Spleen (tissue), 11 donors: ENCODE data around the gene SPINK2. TPM values are rescaled to one million over a fixed set of nuclear protein-coding genes. Genes with fewer than 3 reads are reported as not detected.

Experiments used
- DNase-seq: peaks from one replicate; pipeline ENCODE4 v3.0.0-alpha.2; 2020
- H3K27ac ChIP-seq, 8 donors: fragments of 200-600 bp; sonication (generic) in 7 of 8; 1 replicate in 4 of 8; 2 replicates in 4 of 8; pipeline versions ENCODE4 v1.5.0 to v1.8.0; 2016 to 2021; ENCODE audit warnings: inconsistent platforms in 4 of 8, mild to moderate bottlenecking in 4 of 8, moderate library complexity in 1 of 8
- H3K27me3 ChIP-seq, 7 donors: fragments of 200-600 bp; sonication (generic) in 6 of 7; replicated peaks in 1 of 7; 1 replicate in 4 of 7; 2 replicates in 3 of 7; pipeline versions ENCODE4 v1.5.0 to v1.8.0; 2016 to 2021; ENCODE audit warnings: inconsistent platforms in 3 of 7, mild to moderate bottlenecking in 1 of 7
- H3K36me3 ChIP-seq, 6 donors: fragments of 200-600 bp; sonication (generic) in 5 of 6; 1 replicate in 4 of 6; 2 replicates in 2 of 6; pipeline versions ENCODE4 v1.5.0 to v1.8.0; 2016 to 2021; ENCODE audit warnings: inconsistent platforms in 2 of 6
- H3K4me1 ChIP-seq, 6 donors: fragments of 200-600 bp; sonication (generic) in 5 of 6; 1 replicate in 3 of 6; 2 replicates in 3 of 6; pipeline versions ENCODE4 v1.5.0 to v1.8.0; 2016 to 2021; ENCODE audit warnings: inconsistent platforms in 3 of 6
- H3K4me3 ChIP-seq, 8 donors: fragments of 200-600 bp; sonication (generic) in 7 of 8; 1 replicate in 4 of 8; 2 replicates in 4 of 8; pipeline versions ENCODE4 v1.5.0 to v1.8.0; 2016 to 2021; ENCODE audit warnings: inconsistent platforms in 4 of 8, mild to moderate bottlenecking in 4 of 8, moderate library complexity in 2 of 8
- H3K9me3 ChIP-seq, 8 donors: fragments of 200-600 bp; sonication (generic) in 7 of 8; 1 replicate in 4 of 8; 2 replicates in 4 of 8; pipeline versions ENCODE4 v1.5.0 to v1.8.0; 2016 to 2021; ENCODE audit warnings: inconsistent platforms in 4 of 8
- POLR2A ChIP-seq, 3 donors: fragments of 450-650 bp; IDR thresholded peaks; one replicate each; pipeline ENCODE4 v1.5.1; 2017; ENCODE audit warnings: antibody characterized with exemption in 3 of 3, mild to moderate bottlenecking in 1 of 3
- POLR2AphosphoS5 ChIP-seq, 3 donors: sonication (generic); formaldehyde crosslinking; IDR thresholded peaks; one replicate each; pipeline ENCODE4 v1.5.1; 2017; ENCODE audit warnings: antibody characterized with exemption in 3 of 3
- WGBS, 5 donors: extraction: QIAGEN DNeasy Blood & Tissue Kit in 3 of 5; methylation state at CpG; one replicate each; pipeline versions ENCODE4 v1.1.5 to v1.1.7; 2013 to 2018; 5-methylcytosine and 5-hydroxymethylcytosine counted together
- intact Hi-C: fragments of 100-400 bp; cut with DNase I; formaldehyde crosslinking; loops from one replicate; pipeline ENCODE4 v1.15.0; 2023; ENCODE audit warnings: low total_unique reads
- polyA plus RNA-seq, 3 donors: library from polyadenylated mRNA; stranded (reverse); fragments of 200-250 nt; gene quantifications; one replicate each; pipeline ENCODE4 v1.2.1, GENCODE V29; 2013
- small RNA-seq, 4 donors: library from RNA; depleted of rRNA; stranded (forward); fragments of <200 nt; gene quantifications; one replicate each; pipeline ENCODE3, GENCODE V24; 2016
- total RNA-seq, 7 donors: library from RNA; depleted of rRNA in 3 of 7; stranded (reverse); fragments of >200 nt in 3 of 7; fragmentation: NEBNext Ultra II Directional in 4 of 7; extraction: Animal tissue kit (Norgen Biotek cat#: 25700) in 4 of 7; gene quantifications; one replicate each; pipeline versions ENCODE4 v1.1.0 to v1.2.1, GENCODE V29; 2016 to 2021
- TF ChIP-seq, protein P1 (sequence below), 11 experiments: fragments of 200-600 bp in 7 of 11; fragments of 450-650 bp in 4 of 11; sonication (generic) in 4 of 11; IDR thresholded peaks in 8 of 11; conservative IDR thresholded peaks in 3 of 11; 1 replicate in 7 of 11; 2 replicates in 4 of 11; pipeline versions ENCODE4 v1.4.0 to v1.8.0; 2016 to 2021; ENCODE audit warnings: antibody characterized with exemption in 11 of 11, inconsistent platforms in 4 of 11, mild to moderate bottlenecking in 1 of 11
- donor health status: healthy with polysubstance abuse.
- donor health status: DM: no; HTN: no; CAD: no; lungs with moderate emphysema.
- donor health status: DM: no; HTN: no; CAD: no.
- donor health status: Bipolar disorder and iron deficiency.
- donor health status: healthy.
- donor health status: DM: no; HTN: no; CAD: no.
- donor health status: DM: yes; HTN: yes; CAD: no.

SPINK2 gene
- total and polyA plus RNA-seq, 10 donors = 0.88 to 8.2 (median 1.5) TPM; not detected in 2

DNA sequence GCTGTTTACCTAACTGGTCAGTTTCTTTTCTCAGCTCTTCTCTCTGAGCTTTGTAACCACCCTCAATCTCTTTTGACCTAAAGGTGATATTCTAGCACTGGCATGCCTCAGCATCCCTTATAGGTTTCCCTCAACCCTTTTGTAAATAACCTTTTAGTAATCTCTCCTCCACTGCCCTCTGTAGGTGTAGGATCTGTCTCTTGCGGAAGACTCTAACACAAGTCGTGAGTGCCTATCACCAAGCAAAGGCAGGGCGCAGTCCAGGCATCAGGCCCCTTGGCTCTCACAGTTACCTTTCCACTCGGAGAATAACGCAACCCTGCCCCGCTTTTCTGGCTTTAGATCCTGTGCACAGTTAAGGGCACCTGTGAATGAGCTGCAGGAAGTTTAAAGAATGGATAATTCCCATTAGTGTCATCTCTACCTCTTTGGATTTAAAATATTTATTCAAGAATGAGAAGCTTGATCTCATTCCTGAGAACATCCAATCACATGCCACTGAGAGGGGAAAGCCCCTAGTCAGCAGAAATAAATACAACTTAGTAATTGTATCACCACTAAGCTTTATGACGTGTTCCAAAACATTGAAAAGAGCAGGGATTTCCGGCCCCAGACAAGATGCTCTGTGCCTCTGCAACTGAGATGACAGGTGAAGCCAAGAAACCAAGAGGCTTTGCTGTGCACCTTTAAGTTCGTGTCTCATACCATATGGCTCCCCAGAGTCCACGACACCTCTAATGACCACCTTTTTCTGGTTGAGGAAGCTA is 58.8 kb downstream of the SPINK2 start:
- H3K9me3 ChIP-seq = no peaks in the 10 kb centered on the region
- 81 to 91% (median 87%) methylated on average over 10 of the region's 10 CpGs for WGBS, 5 donors
- TF ChIP-seq POLR2A (IDR thresholded peaks at IDR 0.05) (no peak), POLR2AphosphoS5 (IDR thresholded peaks at IDR 0.05) (no peak)
- TF ChIP-seq, protein P1, sequence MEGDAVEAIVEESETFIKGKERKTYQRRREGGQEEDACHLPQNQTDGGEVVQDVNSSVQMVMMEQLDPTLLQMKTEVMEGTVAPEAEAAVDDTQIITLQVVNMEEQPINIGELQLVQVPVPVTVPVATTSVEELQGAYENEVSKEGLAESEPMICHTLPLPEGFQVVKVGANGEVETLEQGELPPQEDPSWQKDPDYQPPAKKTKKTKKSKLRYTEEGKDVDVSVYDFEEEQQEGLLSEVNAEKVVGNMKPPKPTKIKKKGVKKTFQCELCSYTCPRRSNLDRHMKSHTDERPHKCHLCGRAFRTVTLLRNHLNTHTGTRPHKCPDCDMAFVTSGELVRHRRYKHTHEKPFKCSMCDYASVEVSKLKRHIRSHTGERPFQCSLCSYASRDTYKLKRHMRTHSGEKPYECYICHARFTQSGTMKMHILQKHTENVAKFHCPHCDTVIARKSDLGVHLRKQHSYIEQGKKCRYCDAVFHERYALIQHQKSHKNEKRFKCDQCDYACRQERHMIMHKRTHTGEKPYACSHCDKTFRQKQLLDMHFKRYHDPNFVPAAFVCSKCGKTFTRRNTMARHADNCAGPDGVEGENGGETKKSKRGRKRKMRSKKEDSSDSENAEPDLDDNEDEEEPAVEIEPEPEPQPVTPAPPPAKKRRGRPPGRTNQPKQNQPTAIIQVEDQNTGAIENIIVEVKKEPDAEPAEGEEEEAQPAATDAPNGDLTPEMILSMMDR (IDR thresholded peaks at IDR 0.05 in 8 of 11, conservative IDR thresholded peaks at IDR 0.05 in 3 of 11) = no peak
- no peaks in the 10 kb centered on the region for H3K36me3 ChIP-seq
- DNase-seq = no peak
- intact Hi-C loops = no loop called here
- H3K27me3 ChIP-seq = no peaks in the 10 kb centered on the region
- no peak overlapping the region for H3K27ac ChIP-seq
- no peak overlapping the region for H3K4me3 ChIP-seq
- peaks cover 3 to 42% (median 27%) of the 10 kb centered on the region in 6 donors for H3K4me1 ChIP-seq

DNA sequence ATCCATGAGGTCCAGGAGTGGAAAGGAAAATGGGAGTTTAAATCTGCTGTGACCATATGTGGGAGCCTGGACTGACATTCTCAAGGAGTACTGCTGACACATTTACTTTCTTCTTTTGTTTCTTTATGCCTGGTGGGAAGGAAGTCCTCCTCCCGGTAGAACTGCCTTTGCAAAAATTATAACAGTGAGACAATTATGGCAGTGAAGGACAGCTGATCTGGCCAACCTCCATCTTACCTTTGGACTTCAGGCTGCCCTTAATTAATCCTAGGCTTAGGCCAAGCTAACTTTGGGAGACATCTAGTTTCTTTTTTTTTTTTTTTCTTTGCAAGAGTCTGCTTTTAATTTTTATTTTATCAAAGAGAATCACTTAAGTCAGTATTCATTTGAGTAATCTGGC is 61.3 kb downstream of the SPINK2 start:
- H3K9me3 ChIP-seq = no peaks in the 10 kb centered on the region
- intact Hi-C loops = no loop called here
- WGBS, 5 donors = 30 to 33% (median 32%) methylated on average over 1 of the region's 1 CpG
- H3K36me3 ChIP-seq = no peaks in the 10 kb centered on the region
- no peak for TF ChIP-seq POLR2A (IDR thresholded peaks at IDR 0.05)
- TF ChIP-seq, protein P1 (IDR thresholded peaks at IDR 0.05 in 8 of 11, conservative IDR thresholded peaks at IDR 0.05 in 3 of 11) = no peak
- TF ChIP-seq POLR2AphosphoS5 (IDR thresholded peaks at IDR 0.05) = no peak
- no peak overlapping the region for H3K27ac ChIP-seq
- H3K27me3 ChIP-seq = no peaks in the 10 kb centered on the region
- DNase-seq = no peak
- no peak overlapping the region for H3K4me3 ChIP-seq
- peaks cover 9 to 61% (median 37%) of the 10 kb centered on the region in 6 donors for H3K4me1 ChIP-seq

Small RNA genes lying within 50 kb of the gene (small RNA-seq; reads per million reads assigned to genes)
- gene RF00017 (0 reads per million in 4 donors), gene RF00019 (0 reads per million in 4 donors), gene RN7SL357P (0 to 0.12 (median 0) reads per million in 4 donors), gene RN7SL492P (0 to 0.08 (median 0.03) reads per million in 4 donors)

Other genes with a start within 250 kb of the SPINK2 start
- gene HOPX, start 140.4 kb downstream of the SPINK2 start, total RNA-seq = 10 to 100 TPM in 2 of 7 donors, 1 to 10 TPM in 5; 6.0 to 26.0 (median 8.0) TPM
- 10 to 100 TPM in 1 of 3 donors, 1 to 10 TPM in 2; 6.0 to 16.4 (median 8.8) TPM for gene HOPX, start 140.4 kb downstream of the SPINK2 start, polyA plus RNA-seq
- gene REST, start 86.2 kb upstream of the SPINK2 start, total RNA-seq = 10 to 100 TPM; 34.2 to 45.4 (median 40.8) TPM
- gene REST, start 86.2 kb upstream of the SPINK2 start, polyA plus RNA-seq = 1 to 10 TPM; 3.6 to 6.0 (median 5.3) TPM
- 10 to 100 TPM; 12.2 to 21.4 (median 15.8) TPM for gene NOA1, start 155.9 kb upstream of the SPINK2 start, total RNA-seq
- gene NOA1, start 155.9 kb upstream of the SPINK2 start, polyA plus RNA-seq = 10 to 100 TPM in 1 of 3 donors, 1 to 10 TPM in 2; 7.4 to 11.4 (median 8.6) TPM
- gene POLR2B, start 157.2 kb upstream of the SPINK2 start, total RNA-seq = 100 to 1,000 TPM in 2 of 7 donors, 10 to 100 TPM in 5; 78.4 to 119 (median 96.6) TPM
- 10 to 100 TPM; 27.4 to 37.9 (median 36.1) TPM for gene POLR2B, start 157.2 kb upstream of the SPINK2 start, polyA plus RNA-seq